GM20431 (cell line): ENCODE measurements around the gene KLF16.
"Not testable (repeated sequence)": the region's sequence is repeated elsewhere in the genome, so short reads cannot be mapped to it uniquely, and the experiment has no call there.

Experiments
- in situ Hi-C: fragments of 300-500 bp; cut with MseI, MboI; formaldehyde crosslinking; loops from one replicate; pipeline ENCODE4 v1.15.0; 2020; ENCODE audit warnings: low sequenced_read_pairs; ENCODE audit not compliant: unreplicated experiment

KLF16 gene

GRCh38 chr19:1863328-1863637 lies at the start of gene KLF16:
KLF16 (minus strand) TSS chr19:1863579; CDS start chr19:1863497, 82 bp downstream.
- in situ Hi-C loops, result no loop called here

- in situ Hi-C loops, result no loop called here
Observed at GRCh38 chr19:1912760-1913505, 49.6 kb upstream of the KLF16 start.

DNA sequence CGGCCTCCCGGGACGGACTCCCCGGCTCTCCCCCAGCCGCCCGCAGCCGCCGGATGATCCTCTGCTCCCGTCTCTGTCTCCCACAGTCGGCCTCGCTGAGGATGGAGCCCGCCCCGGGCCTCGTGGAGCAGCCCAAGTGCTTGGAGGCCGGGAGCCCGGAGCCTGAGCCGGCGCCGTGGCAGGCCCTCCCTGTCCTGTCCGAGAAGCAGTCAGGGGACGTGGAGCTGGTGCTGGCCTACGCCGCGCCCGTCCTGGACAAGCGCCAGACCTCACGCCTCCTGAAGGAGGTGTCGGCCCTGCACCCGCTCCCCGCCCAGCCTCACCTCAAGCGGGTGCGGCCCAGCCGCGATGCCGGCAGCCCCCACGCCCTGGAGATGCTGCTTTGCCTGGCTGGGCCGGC lies 48.6 kb upstream of the KLF16 start:
- in situ Hi-C loops, result no loop called here

GRCh38 chr19:1911098-1911497 lies 47.7 kb upstream of the KLF16 start:
- in situ Hi-C loops, result no loop called here

- in situ Hi-C loops, result no loop called here
Observed at GRCh38 chr19:1910177-1910576, 46.8 kb upstream of the KLF16 start.

GRCh38 chr19:1909761-1910080 lies 46.3 kb upstream of the KLF16 start:
- in situ Hi-C loops, result no loop called here

DNA sequence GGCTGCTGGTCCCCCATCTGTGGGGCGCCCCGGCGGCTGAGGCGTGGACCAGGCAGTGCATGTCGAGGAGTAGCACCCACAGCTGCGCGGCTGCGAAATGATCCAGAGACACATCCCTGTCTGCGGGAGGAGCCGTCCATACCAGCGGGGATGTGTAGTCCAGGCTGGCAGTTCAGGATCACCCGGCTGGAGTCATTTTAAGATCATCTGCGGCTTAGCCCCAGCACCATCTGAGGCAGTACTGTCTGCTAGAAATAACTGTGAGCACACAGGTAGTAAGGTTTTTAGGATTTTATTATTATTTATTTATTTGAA lies 44.9 kb upstream of the KLF16 start:
- in situ Hi-C loops, result no loop called here

DNA sequence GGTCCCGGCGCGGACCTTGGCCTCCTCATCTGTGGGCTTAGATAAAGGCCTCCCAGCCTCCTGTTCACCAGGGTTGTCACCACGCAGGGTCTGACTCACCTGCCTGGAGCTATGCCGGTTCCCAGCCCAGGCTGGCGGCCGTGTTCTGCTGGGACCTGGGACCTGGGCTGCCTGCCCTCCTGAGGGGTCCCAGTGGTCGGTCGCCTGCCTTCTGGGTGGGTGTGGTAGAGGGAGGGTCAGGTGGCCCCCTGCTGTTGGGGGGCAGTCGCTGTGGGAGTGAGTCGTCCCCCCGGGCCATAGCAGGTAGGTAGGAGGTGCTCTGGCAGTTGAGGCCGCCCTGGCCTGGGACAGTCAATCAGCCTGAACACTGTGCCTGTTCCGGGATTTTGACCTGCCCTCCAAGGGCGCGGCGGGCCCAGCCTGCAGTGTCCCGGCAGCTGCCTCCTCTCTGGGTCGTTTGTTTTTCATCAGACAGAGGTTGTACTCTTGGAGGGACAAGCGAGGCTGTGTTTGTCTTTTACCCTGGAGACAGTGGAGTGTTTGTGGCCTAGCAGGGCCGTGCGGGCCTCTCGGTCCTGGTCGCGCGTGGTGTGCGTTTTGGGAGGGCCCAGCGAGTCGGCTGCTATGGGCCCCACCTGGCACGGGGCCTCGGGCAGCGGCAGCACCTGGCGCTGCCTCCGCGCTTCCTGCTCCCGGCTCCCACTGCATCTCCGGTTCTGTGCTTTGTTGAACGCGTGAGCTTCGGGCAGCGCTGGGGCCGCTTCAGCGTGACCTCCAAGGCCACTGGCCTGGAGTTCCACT lies 44.4 kb upstream of the KLF16 start:
- in situ Hi-C loops, result no loop called here

DNA sequence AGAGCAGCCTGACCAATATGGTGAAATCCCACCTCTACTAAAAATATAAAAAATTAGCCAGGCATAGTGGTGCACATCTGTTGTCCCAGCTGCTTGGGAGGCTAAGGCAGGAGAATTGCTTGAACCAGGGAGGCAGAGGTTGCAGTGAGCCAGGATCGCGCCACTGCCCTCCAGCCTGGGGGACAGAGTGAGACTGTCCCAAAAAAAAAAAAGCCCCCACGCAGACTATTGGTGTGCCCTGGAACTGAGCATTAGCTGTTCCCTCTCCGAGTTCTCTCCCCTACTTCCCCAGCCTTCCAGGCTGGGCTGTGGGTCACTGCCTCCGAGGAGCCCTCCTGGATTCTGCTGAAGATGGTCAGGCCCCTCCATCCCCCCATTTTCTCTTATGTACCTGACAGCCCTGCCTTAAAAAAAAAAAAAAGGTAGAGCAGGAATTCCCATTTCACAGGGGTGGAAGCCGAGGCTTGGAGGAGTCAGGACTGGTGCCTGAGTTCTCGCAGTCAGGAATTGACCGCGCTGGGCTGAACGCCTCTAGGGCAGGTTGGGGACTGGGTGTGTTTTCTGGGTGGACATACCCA lies 43.7 kb upstream of the KLF16 start:
- in situ Hi-C loops, result no loop called here

DNA sequence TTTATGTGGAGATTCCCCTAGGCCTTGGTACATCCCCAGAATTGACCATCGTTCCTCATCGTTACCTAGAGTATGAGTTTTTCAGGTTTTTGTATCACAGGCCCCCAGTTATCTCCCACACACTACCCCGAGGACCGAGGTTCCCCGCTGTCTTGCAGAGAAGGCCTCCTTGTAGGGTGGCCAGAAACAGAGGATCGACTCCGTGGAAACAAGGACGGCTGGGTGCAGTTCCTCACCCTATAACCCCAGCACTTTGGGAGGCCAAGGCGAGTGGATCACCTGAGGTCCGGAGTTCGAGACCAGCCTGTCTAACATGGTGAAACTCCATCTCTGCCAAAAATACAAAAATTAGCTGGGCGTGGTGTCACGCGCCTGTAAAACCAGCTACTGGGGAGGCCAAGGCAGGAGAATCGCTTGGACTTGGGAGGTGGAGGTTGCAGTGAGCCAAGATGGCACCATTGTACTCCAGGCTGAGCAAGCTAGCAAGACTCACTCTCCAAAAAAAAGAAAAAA lies 42.5 kb upstream of the KLF16 start:
- in situ Hi-C loops, result no loop called here

- in situ Hi-C loops, result no loop called here
Observed at GRCh38 chr19:1905110-1905862, 41.9 kb upstream of the KLF16 start, which contains the start of the genes ADAT3 and SCAMP4. ADAT3 (plus strand) TSS chr19:1905399; CDS start chr19:1912048, 6,649 bp downstream. SCAMP4 (plus strand) TSS chr19:1905399; CDS start chr19:1915020, 9,621 bp downstream.

GRCh38 chr19:1904860-1905109 lies 41.4 kb upstream of the KLF16 start:
- in situ Hi-C loops, result no loop called here

DNA sequence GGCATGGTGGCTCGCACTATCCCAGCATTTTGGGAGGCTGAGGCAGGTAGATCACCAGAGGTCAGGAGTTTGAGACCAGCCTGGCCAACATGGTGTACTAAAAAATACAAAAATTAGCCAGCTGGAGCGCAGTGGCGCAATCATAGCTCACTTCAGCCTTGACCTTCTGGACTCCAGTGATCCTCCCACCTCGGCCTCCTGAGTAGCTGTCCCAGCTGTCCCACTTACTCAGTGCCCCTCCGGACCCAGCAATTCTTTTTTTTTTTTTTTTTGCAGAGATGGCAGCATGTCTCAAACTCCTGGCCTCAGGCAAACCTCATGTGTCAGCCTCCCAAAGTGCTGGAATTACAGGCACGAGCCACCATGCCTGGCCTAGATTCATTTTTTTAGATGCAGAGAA lies 39.5 kb upstream of the KLF16 start:
- in situ Hi-C loops, result no loop called here

GRCh38 chr19:1901940-1902404 lies 38.6 kb upstream of the KLF16 start:
- in situ Hi-C loops, result no loop called here

DNA sequence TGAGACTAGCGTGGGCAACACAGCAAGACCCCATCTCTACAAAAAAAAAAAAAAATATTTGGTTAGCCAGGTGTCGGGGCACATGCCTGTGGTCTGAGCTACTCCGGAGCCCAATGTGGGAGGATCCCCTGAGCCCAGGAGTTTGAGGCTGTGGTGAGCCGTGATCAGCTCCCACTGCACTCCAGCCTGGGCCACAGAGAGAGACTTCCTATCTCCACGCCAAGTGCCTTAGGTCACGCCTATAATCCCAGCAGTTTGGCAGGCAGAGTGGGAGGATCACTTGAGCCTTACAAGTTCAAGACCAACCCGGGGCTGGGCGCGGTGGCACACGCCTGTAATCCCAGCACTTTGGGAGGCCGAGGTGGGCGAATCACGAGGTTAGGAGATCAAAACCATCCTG lies 33.1 kb upstream of the KLF16 start:
- in situ Hi-C loops, result no loop called here

- in situ Hi-C loops, result no loop called here
Observed at GRCh38 chr19:1893791-1894190, 30.4 kb upstream of the KLF16 start.

DNA sequence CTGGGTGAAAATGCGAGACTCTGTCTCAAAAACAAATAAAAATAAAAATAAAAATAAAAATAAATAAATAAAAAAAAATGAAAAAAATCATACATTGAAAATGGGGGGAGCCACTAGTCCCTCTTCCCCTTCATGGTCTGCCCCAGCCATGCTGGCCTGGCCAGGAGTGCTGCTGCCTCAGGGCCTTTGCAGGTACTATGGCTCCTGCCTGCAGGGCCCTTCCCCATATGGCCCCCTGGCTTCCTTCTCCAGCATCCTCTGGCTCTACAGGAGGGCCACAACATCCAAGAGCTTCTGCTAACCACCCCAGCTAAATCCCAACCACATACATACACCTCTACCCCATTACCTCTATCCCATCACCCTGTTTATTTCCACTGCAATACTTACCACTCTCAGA lies 26.5 kb upstream of the KLF16 start:
- in situ Hi-C loops, result no loop called here

DNA sequence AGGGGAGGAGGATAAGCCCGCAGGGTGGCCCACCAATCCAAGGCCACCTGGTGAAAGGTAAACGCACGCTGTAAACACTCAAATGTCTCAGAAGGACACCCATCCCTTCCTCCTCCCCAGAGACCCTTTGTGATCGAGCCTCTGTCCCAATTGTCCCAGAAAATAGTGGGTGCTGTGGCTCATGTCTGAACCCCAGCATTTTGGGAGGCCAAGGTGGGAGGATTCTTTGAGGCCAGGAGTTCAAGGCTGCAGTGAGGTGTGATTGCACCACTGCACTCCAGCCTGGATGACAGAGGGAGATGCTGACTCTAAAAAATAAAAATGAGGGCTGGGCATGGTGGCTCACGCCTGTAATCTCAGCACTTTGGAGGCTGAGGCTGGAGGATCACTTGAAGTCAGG lies 25.0 kb upstream of the KLF16 start:
- in situ Hi-C loops, result no loop called here

GRCh38 chr19:1886360-1886759 lies 23.0 kb upstream of the KLF16 start:
- in situ Hi-C loops, result not testable (repeated sequence)

GRCh38 chr19:1885398-1886119 lies 22.2 kb upstream of the KLF16 start, which contains the start of gene ABHD17A:
ABHD17A (minus strand) TSS chr19:1885496; CDS start chr19:1881566, 3,930 bp downstream.
- in situ Hi-C loops, result not testable (repeated sequence)
